Measurements from ENCODE around the gene ACTN1.
A peak's percentile ranks its signal among the peaks of the same experiment; 100 is the strongest.

Gene ACTN1

GRCh38 chr14:68844210-68844545 lies 134.9 kb downstream of the ACTN1 start:
- Histone ChIP-seq H4K91ac (ENCODE audit: low read length) (no peak overlapping the region), H3K9ac (ENCODE audit: low read length) (peak overlapping the region; percentile 78), H2BK15ac (ENCODE audit: low read depth, poor library complexity, severe bottlenecking) (no peak overlapping the region), H3K4me2 (ENCODE audit: low read length, poor library complexity, severe bottlenecking) (no peak overlapping the region), H3K9me3 (ENCODE audit: control insufficient read depth, low read length) (no peaks in the 10 kb centered on the region), H2BK12ac (ENCODE audit: low read length in 2 of 2) (no peak overlapping the region), H2AK5ac (ENCODE audit: low read length, severe bottlenecking) (peak overlapping the region; percentile 42), H3K36me3 (ENCODE audit: control insufficient read depth in 1 of 2, insufficient read depth in 2 of 2, low read depth in 1 of 2, low read length in 2 of 2) (no peaks in the 10 kb centered on the region), H3K18ac (ENCODE audit: low read depth in 1 of 2, low read length in 2 of 2) (no peak overlapping the region), H3K4ac (ENCODE audit: low read depth in 1 of 2, low read length in 2 of 2) (no peak overlapping the region), H3K14ac (ENCODE audit: low read length in 2 of 2) (no peak overlapping the region), H2AFZ (ENCODE audit: low read depth, low read length) (no peak overlapping the region), H2BK5ac (ENCODE audit: low read depth, low read length, poor library complexity, severe bottlenecking) (no peak overlapping the region), H2BK120ac (ENCODE audit: low read depth, low read length) (no peak overlapping the region), H3K27ac (ENCODE audit: low read length, poor library complexity, severe bottlenecking) (no peak overlapping the region), H3K4me3 (ENCODE audit: insufficient read depth in 1 of 2, low read depth in 1 of 2, low read length in 2 of 2) (no peak overlapping the region), H4K8ac (ENCODE audit: low read length) (no peak overlapping the region), H3K23ac (ENCODE audit: low read length in 2 of 2) (no peak overlapping the region), H3K4me1 (ENCODE audit: control insufficient read depth, insufficient read depth, low read depth, low read length) (peaks cover 8% of the 10 kb centered on the region), H3K27me3 (ENCODE audit: control insufficient read depth in 1 of 2, insufficient read depth in 1 of 2, low read length in 2 of 2) (no peaks in the 10 kb centered on the region), H3K79me1 (replicated peaks; ENCODE audit: low read length, poor library complexity, severe bottlenecking) (no peaks in the 10 kb centered on the region)
- DNase-seq: no peak
- WGBS: 74% methylated on average over 3 of the region's 6 CpGs

GRCh38 chr14:68843471-68844209 lies 135.5 kb downstream of the ACTN1 start:
- Histone ChIP-seq H2BK5ac (ENCODE audit: low read depth, low read length, poor library complexity, severe bottlenecking) (no peak overlapping the region), H3K4me3 (ENCODE audit: insufficient read depth in 1 of 2, low read depth in 1 of 2, low read length in 2 of 2) (peak overlapping the region in 1 of 2 experiments; percentile 54), H3K9ac (ENCODE audit: low read length) (peak overlapping the region; percentile 78), H2BK15ac (ENCODE audit: low read depth, poor library complexity, severe bottlenecking) (peak overlapping the region; percentile 82), H3K79me1 (replicated peaks; ENCODE audit: low read length, poor library complexity, severe bottlenecking) (no peaks in the 10 kb centered on the region), H3K27ac (ENCODE audit: low read length, poor library complexity, severe bottlenecking) (no peak overlapping the region), H3K4me2 (ENCODE audit: low read length, poor library complexity, severe bottlenecking) (peak overlapping the region; percentile 3), H4K8ac (ENCODE audit: low read length) (peak overlapping the region; percentile 21), H3K9me3 (ENCODE audit: control insufficient read depth, low read length) (peaks cover 2% of the 10 kb centered on the region), H3K36me3 (ENCODE audit: control insufficient read depth in 1 of 2, insufficient read depth in 2 of 2, low read depth in 1 of 2, low read length in 2 of 2) (no peaks in the 10 kb centered on the region), H2BK12ac (ENCODE audit: low read length in 2 of 2) (peak overlapping the region; percentile 57 to 75), H3K18ac (ENCODE audit: low read depth in 1 of 2, low read length in 2 of 2) (peak overlapping the region; percentile 40 to 79), H3K4ac (ENCODE audit: low read depth in 1 of 2, low read length in 2 of 2) (peak overlapping the region; percentile 15 to 41), H3K27me3 (ENCODE audit: control insufficient read depth in 1 of 2, insufficient read depth in 1 of 2, low read length in 2 of 2) (no peaks in the 10 kb centered on the region), H4K91ac (ENCODE audit: low read length) (peak overlapping the region; percentile 77), H3K23ac (ENCODE audit: low read length in 2 of 2) (no peak overlapping the region), H2AK5ac (ENCODE audit: low read length, severe bottlenecking) (no peak overlapping the region), H2BK120ac (ENCODE audit: low read depth, low read length) (peak overlapping the region; percentile 29), H2AFZ (ENCODE audit: low read depth, low read length) (peak overlapping the region; percentile 7), H3K14ac (ENCODE audit: low read length in 2 of 2) (peak overlapping the region in 1 of 2 experiments; percentile 72), H3K4me1 (ENCODE audit: control insufficient read depth, insufficient read depth, low read depth, low read length) (peaks cover 8% of the 10 kb centered on the region)
- WGBS: 27% methylated on average over 17 of the region's 19 CpGs
- DNase-seq: peak; percentile 65

- Histone ChIP-seq H3K4ac (ENCODE audit: low read depth in 1 of 2, low read length in 2 of 2) (no peak overlapping the region), H3K4me1 (ENCODE audit: control insufficient read depth, insufficient read depth, low read depth, low read length) (peaks cover 8% of the 10 kb centered on the region), H3K23ac (ENCODE audit: low read length in 2 of 2) (no peak overlapping the region), H3K4me2 (ENCODE audit: low read length, poor library complexity, severe bottlenecking) (no peak overlapping the region), H3K14ac (ENCODE audit: low read length in 2 of 2) (no peak overlapping the region), H3K27ac (ENCODE audit: low read length, poor library complexity, severe bottlenecking) (no peak overlapping the region), H3K9ac (ENCODE audit: low read length) (no peak overlapping the region), H2BK12ac (ENCODE audit: low read length in 2 of 2) (no peak overlapping the region), H3K79me1 (replicated peaks; ENCODE audit: low read length, poor library complexity, severe bottlenecking) (no peaks in the 10 kb centered on the region), H2AFZ (ENCODE audit: low read depth, low read length) (no peak overlapping the region), H2BK120ac (ENCODE audit: low read depth, low read length) (no peak overlapping the region), H3K36me3 (ENCODE audit: control insufficient read depth in 1 of 2, insufficient read depth in 2 of 2, low read depth in 1 of 2, low read length in 2 of 2) (peaks cover 0 to 4% of the 10 kb centered on the region in 2 experiments), H4K91ac (ENCODE audit: low read length) (no peak overlapping the region), H4K8ac (ENCODE audit: low read length) (no peak overlapping the region), H3K27me3 (ENCODE audit: control insufficient read depth in 1 of 2, insufficient read depth in 1 of 2, low read length in 2 of 2) (no peaks in the 10 kb centered on the region), H3K9me3 (ENCODE audit: control insufficient read depth, low read length) (peaks cover 5% of the 10 kb centered on the region), H3K18ac (ENCODE audit: low read depth in 1 of 2, low read length in 2 of 2) (no peak overlapping the region), H2BK15ac (ENCODE audit: low read depth, poor library complexity, severe bottlenecking) (peak overlapping the region; percentile 84), H3K4me3 (ENCODE audit: insufficient read depth in 1 of 2, low read depth in 1 of 2, low read length in 2 of 2) (no peak overlapping the region), H2BK5ac (ENCODE audit: low read depth, low read length, poor library complexity, severe bottlenecking) (no peak overlapping the region), H2AK5ac (ENCODE audit: low read length, severe bottlenecking) (no peak overlapping the region)
- WGBS: 93% methylated on average over 5 of the region's 5 CpGs
- no peak for DNase-seq
Measured at GRCh38 chr14:68842298-68842697, 136.8 kb downstream of the ACTN1 start.

- Histone ChIP-seq H3K79me1 (replicated peaks; ENCODE audit: low read length, poor library complexity, severe bottlenecking) (no peaks in the 10 kb centered on the region), H4K8ac (ENCODE audit: low read length) (no peak overlapping the region), H3K27me3 (ENCODE audit: control insufficient read depth in 1 of 2, insufficient read depth in 1 of 2, low read length in 2 of 2) (no peaks in the 10 kb centered on the region), H2BK12ac (ENCODE audit: low read length in 2 of 2) (no peak overlapping the region), H3K36me3 (ENCODE audit: control insufficient read depth in 1 of 2, insufficient read depth in 2 of 2, low read depth in 1 of 2, low read length in 2 of 2) (peaks cover 0 to 4% of the 10 kb centered on the region in 2 experiments), H2BK5ac (ENCODE audit: low read depth, low read length, poor library complexity, severe bottlenecking) (no peak overlapping the region), H3K4me2 (ENCODE audit: low read length, poor library complexity, severe bottlenecking) (no peak overlapping the region), H3K18ac (ENCODE audit: low read depth in 1 of 2, low read length in 2 of 2) (no peak overlapping the region), H2BK15ac (ENCODE audit: low read depth, poor library complexity, severe bottlenecking) (no peak overlapping the region), H3K4ac (ENCODE audit: low read depth in 1 of 2, low read length in 2 of 2) (no peak overlapping the region), H3K4me3 (ENCODE audit: insufficient read depth in 1 of 2, low read depth in 1 of 2, low read length in 2 of 2) (no peak overlapping the region), H4K91ac (ENCODE audit: low read length) (no peak overlapping the region), H3K4me1 (ENCODE audit: control insufficient read depth, insufficient read depth, low read depth, low read length) (peaks cover 5% of the 10 kb centered on the region), H2AFZ (ENCODE audit: low read depth, low read length) (no peak overlapping the region), H3K14ac (ENCODE audit: low read length in 2 of 2) (no peak overlapping the region), H3K23ac (ENCODE audit: low read length in 2 of 2) (no peak overlapping the region), H2AK5ac (ENCODE audit: low read length, severe bottlenecking) (no peak overlapping the region), H3K9ac (ENCODE audit: low read length) (peak overlapping the region; percentile 50), H3K9me3 (ENCODE audit: control insufficient read depth, low read length) (peaks cover 14% of the 10 kb centered on the region), H3K27ac (ENCODE audit: low read length, poor library complexity, severe bottlenecking) (no peak overlapping the region), H2BK120ac (ENCODE audit: low read depth, low read length) (no peak overlapping the region)
- DNase-seq: no peak
- WGBS: 73% methylated on average over 4 of the region's 6 CpGs
Measured at GRCh38 chr14:68841016-68841809, 137.9 kb downstream of the ACTN1 start.
